ENCODE results near the gene ZNF438. TPM values are rescaled to one million over a fixed set of nuclear protein-coding genes. Genes with fewer than 3 reads are reported as not detected.
"Not testable (repeated sequence)": the region's sequence is repeated elsewhere in the genome, so short reads cannot be mapped to it uniquely, and the experiment has no call there.

The ZNF438 gene
- total RNA-seq, 2 experiments from 2014 or later, result 2.3 to 2.6 TPM

GRCh38 chr10:31026279-31026678, 5.4 kb downstream of the ZNF438 start:
- H3K36me3 Mint-ChIP-seq (ENCODE audit: low read depth); POLR2A ChIA-PET; ATAC-seq; H3K27ac Mint-ChIP-seq; H3K27me3 Mint-ChIP-seq (ENCODE audit: low read depth); H3K9me3 Mint-ChIP-seq (ENCODE audit: insufficient read depth); DNase-seq; H3K4me1 Mint-ChIP-seq (ENCODE audit: low read depth); H3K4me3 Mint-ChIP-seq: not testable (repeated sequence)
- CTCF ChIA-PET, result interaction anchor here (1.7 kb wide), 1 partner anchor 9 kb away, joined by 5 read pairs; no protein-coding TSS in a partner anchor

GRCh38 chr10:31025142-31025541, 6.5 kb downstream of the ZNF438 start:
- H3K4me3 Mint-ChIP-seq, result no peak overlapping the region
- H3K9me3 Mint-ChIP-seq (ENCODE audit: insufficient read depth), result no peaks in the 10 kb centered on the region
- no peaks in the 10 kb centered on the region for H3K36me3 Mint-ChIP-seq (ENCODE audit: low read depth)
- no peak overlapping the region for H3K27ac Mint-ChIP-seq
- ChIA-PET CTCF (interaction anchor here (1.7 kb wide), 1 partner anchor 10 kb away, joined by 5 read pairs; no protein-coding TSS in a partner anchor), POLR2A (no interaction called here)
- H3K27me3 Mint-ChIP-seq (ENCODE audit: low read depth), result no peaks in the 10 kb centered on the region
- no peak for DNase-seq
- no peak for ATAC-seq
- no peaks in the 10 kb centered on the region for H3K4me1 Mint-ChIP-seq (ENCODE audit: low read depth)

- Mint-ChIP-seq H3K27ac (no peak overlapping the region), H3K4me1 (ENCODE audit: low read depth) (no peaks in the 10 kb centered on the region)
- DNase-seq, result no peak
These were observed 8.1 kb downstream of the ZNF438 start for GRCh38 chr10:31023558-31023957.

GRCh38 chr10:31020209-31020608, 11.5 kb downstream of the ZNF438 start:
- ChIA-PET POLR2A (no interaction called here), CTCF (interaction anchor here (0.8 to 1.6 kb wide), 3 partner anchors 10 to 12 kb away, joined by 3 to 4 read pairs (median 3); partner anchors contain the start of gene ZNF438)
- Mint-ChIP-seq H3K4me1 (ENCODE audit: low read depth) (no peaks in the 10 kb centered on the region), H3K36me3 (ENCODE audit: low read depth) (no peaks in the 10 kb centered on the region), H3K9me3 (ENCODE audit: insufficient read depth) (no peaks in the 10 kb centered on the region), H3K4me3 (no peak overlapping the region), H3K27ac (no peak overlapping the region), H3K27me3 (ENCODE audit: low read depth) (no peaks in the 10 kb centered on the region)
- no peak for DNase-seq
- no peak for ATAC-seq

More at GRCh38 chr10:31023558-31023957, 8.1 kb downstream of the ZNF438 start:
- Mint-ChIP-seq H3K9me3 (ENCODE audit: insufficient read depth) (no peaks in the 10 kb centered on the region), H3K36me3 (ENCODE audit: low read depth) (no peaks in the 10 kb centered on the region), H3K27me3 (ENCODE audit: low read depth) (no peaks in the 10 kb centered on the region), H3K4me3 (no peak overlapping the region)
- no peak for ATAC-seq
- CTCF ChIA-PET, result interaction anchor here (0.7 to 1.2 kb wide), 2 partner anchors 8 to 383 kb away, joined by 3 read pairs; partner anchors contain the start of gene ZNF438
- POLR2A ChIA-PET, result interaction anchor here (0.6 kb wide), 1 partner anchor 853 kb away, joined by 3 read pairs; no protein-coding TSS in a partner anchor

GRCh38 chr10:31018962-31019361, 12.7 kb downstream of the ZNF438 start:
- ChIA-PET CTCF (interaction anchor here (1.6 kb wide), 1 partner anchor 13 kb away, joined by 3 read pairs; the partner anchor contains the start of gene ZNF438), POLR2A (no interaction called here)
- H3K36me3 Mint-ChIP-seq (ENCODE audit: low read depth), result no peaks in the 10 kb centered on the region
- no peaks in the 10 kb centered on the region for H3K4me1 Mint-ChIP-seq (ENCODE audit: low read depth)
- H3K4me3 Mint-ChIP-seq, result no peak overlapping the region
- H3K27me3 Mint-ChIP-seq (ENCODE audit: low read depth), result no peaks in the 10 kb centered on the region
- H3K9me3 Mint-ChIP-seq (ENCODE audit: insufficient read depth), result no peaks in the 10 kb centered on the region
- DNase-seq (no peak), ATAC-seq (no peak)
- H3K27ac Mint-ChIP-seq, result no peak overlapping the region

- H3K4me1 Mint-ChIP-seq (ENCODE audit: low read depth), result no peaks in the 10 kb centered on the region
- ChIA-PET POLR2A (no interaction called here), CTCF (no interaction called here)
- H3K36me3 Mint-ChIP-seq (ENCODE audit: low read depth), result no peaks in the 10 kb centered on the region
- no peak for ATAC-seq
- H3K9me3 Mint-ChIP-seq (ENCODE audit: insufficient read depth), result no peaks in the 10 kb centered on the region
- no peak for DNase-seq
- no peak overlapping the region for H3K27ac Mint-ChIP-seq
- no peaks in the 10 kb centered on the region for H3K27me3 Mint-ChIP-seq (ENCODE audit: low read depth)
- no peak overlapping the region for H3K4me3 Mint-ChIP-seq
These were observed 13.3 kb downstream of the ZNF438 start for GRCh38 chr10:31018356-31018750.

- DNase-seq (no peak), ATAC-seq (no peak)
- no peaks in the 10 kb centered on the region for H3K36me3 Mint-ChIP-seq (ENCODE audit: low read depth)
- no peak overlapping the region for H3K27ac Mint-ChIP-seq
- no peaks in the 10 kb centered on the region for H3K27me3 Mint-ChIP-seq (ENCODE audit: low read depth)
- no peaks in the 10 kb centered on the region for H3K4me1 Mint-ChIP-seq (ENCODE audit: low read depth)
- H3K9me3 Mint-ChIP-seq (ENCODE audit: insufficient read depth), result no peaks in the 10 kb centered on the region
- ChIA-PET POLR2A (no interaction called here), CTCF (no interaction called here)
- no peak overlapping the region for H3K4me3 Mint-ChIP-seq
These were observed 13.9 kb downstream of the ZNF438 start for GRCh38 chr10:31017534-31018355.

- ATAC-seq (no peak), DNase-seq (no peak)
- ChIA-PET POLR2A (no interaction called here), CTCF (interaction anchor here (1.4 kb wide), 1 partner anchor 18 kb away, joined by 5 read pairs; the partner anchor contains the start of gene ZNF438)
- Mint-ChIP-seq H3K27me3 (ENCODE audit: low read depth) (no peaks in the 10 kb centered on the region), H3K9me3 (ENCODE audit: insufficient read depth) (no peaks in the 10 kb centered on the region), H3K27ac (no peak overlapping the region), H3K36me3 (ENCODE audit: low read depth) (no peaks in the 10 kb centered on the region), H3K4me3 (no peak overlapping the region), H3K4me1 (ENCODE audit: low read depth) (no peaks in the 10 kb centered on the region)
These were observed 17.3 kb downstream of the ZNF438 start for GRCh38 chr10:31014161-31014875.

- no peak for ATAC-seq
- Mint-ChIP-seq H3K36me3 (ENCODE audit: low read depth) (no peaks in the 10 kb centered on the region), H3K27ac (no peak overlapping the region), H3K27me3 (ENCODE audit: low read depth) (no peaks in the 10 kb centered on the region), H3K9me3 (ENCODE audit: insufficient read depth) (no peaks in the 10 kb centered on the region), H3K4me1 (ENCODE audit: low read depth) (no peaks in the 10 kb centered on the region), H3K4me3 (no peak overlapping the region)
- no peak for DNase-seq
- POLR2A ChIA-PET, result no interaction called here
- CTCF ChIA-PET, result interaction anchor here (1.4 kb wide), 1 partner anchor 19 kb away, joined by 5 read pairs; the partner anchor contains the start of gene ZNF438
These were observed 18.3 kb downstream of the ZNF438 start for GRCh38 chr10:31013331-31013730.

GRCh38 chr10:31011665-31012022, 20.0 kb downstream of the ZNF438 start:
- CTCF ChIA-PET, result no interaction called here
- POLR2A ChIA-PET, result no interaction called here
- Mint-ChIP-seq H3K9me3 (ENCODE audit: insufficient read depth) (no peaks in the 10 kb centered on the region), H3K4me3 (no peak overlapping the region), H3K27ac (no peak overlapping the region), H3K27me3 (ENCODE audit: low read depth) (no peaks in the 10 kb centered on the region), H3K4me1 (ENCODE audit: low read depth) (no peaks in the 10 kb centered on the region), H3K36me3 (ENCODE audit: low read depth) (no peaks in the 10 kb centered on the region)
- ATAC-seq, result no peak
- no peak for DNase-seq

- ChIA-PET CTCF (interaction anchor here (1.6 kb wide), 1 partner anchor 21 kb away, joined by 6 read pairs; the partner anchor contains the start of gene ZNF438), POLR2A (no interaction called here)
- no peaks in the 10 kb centered on the region for H3K9me3 Mint-ChIP-seq (ENCODE audit: insufficient read depth)
- H3K4me1 Mint-ChIP-seq (ENCODE audit: low read depth), result no peaks in the 10 kb centered on the region
- ATAC-seq (no peak), DNase-seq (no peak)
- no peaks in the 10 kb centered on the region for H3K27me3 Mint-ChIP-seq (ENCODE audit: low read depth)
- H3K27ac Mint-ChIP-seq, result no peak overlapping the region
- no peak overlapping the region for H3K4me3 Mint-ChIP-seq
- H3K36me3 Mint-ChIP-seq (ENCODE audit: low read depth), result no peaks in the 10 kb centered on the region
These were observed 20.5 kb downstream of the ZNF438 start for GRCh38 chr10:31011017-31011664.

All from activated CD8-positive, alpha-beta T cell treated with anti-CD3 and anti-CD28 coated beads, Interleukin-2, amount 10 ng/mL, durations not matched to agents 7 days and 5 days (primary cell).